H9 (cell line): Measurements from ENCODE around the gene POU2F1. TPM values are rescaled to one million over a fixed set of nuclear protein-coding genes. Genes with fewer than 3 reads are reported as not detected.

Source experiments
- DNase-seq: peaks from one replicate; pipeline ENCODE4 v3.0.0-alpha.2; 2017
- H2AFZ ChIP-seq: one replicate; pipeline ENCODE4 v1.6.1; 2013; ENCODE audit warnings: mild to moderate bottlenecking, low read length, control low read depth, moderate library complexity
- H2AK5ac ChIP-seq: 2 replicates; pipeline ENCODE4 v1.6.1; 2013; ENCODE audit warnings: low read length, control low read depth, mixed read lengths; ENCODE audit not compliant: insufficient read length
- H2BK120ac ChIP-seq: one replicate; pipeline ENCODE4 v1.6.1; 2013; ENCODE audit warnings: low read depth, mild to moderate bottlenecking, low read length, control low read depth, inconsistent platforms; ENCODE audit not compliant: poor library complexity, severe bottlenecking
- H2BK12ac ChIP-seq: 2 replicates; pipeline ENCODE4 v1.6.1; 2013; ENCODE audit warnings: low read length, control low read depth, mixed read lengths, low read depth; ENCODE audit not compliant: insufficient read length
- H2BK15ac ChIP-seq: 2 replicates; pipeline ENCODE4 v1.6.1; 2013; ENCODE audit warnings: low read depth, low read length, control low read depth
- H2BK20ac ChIP-seq: one replicate; pipeline ENCODE4 v1.6.1; 2013; ENCODE audit warnings: low read depth, mild to moderate bottlenecking, low read length, control low read depth, inconsistent platforms; ENCODE audit not compliant: poor library complexity, severe bottlenecking
- H2BK5ac ChIP-seq: 2 replicates; pipeline ENCODE4 v1.6.1; 2013; ENCODE audit warnings: low read length, control low read depth, mixed read lengths; ENCODE audit not compliant: insufficient read length
- H3K14ac ChIP-seq: 2 replicates; pipeline ENCODE4 v1.6.1; 2013; ENCODE audit warnings: low read length, control low read depth; ENCODE audit not compliant: insufficient read depth
- H3K18ac ChIP-seq: 2 replicates; pipeline ENCODE4 v1.6.1; 2013; ENCODE audit warnings: low read depth, mild to moderate bottlenecking, mixed read lengths, low read length, control low read depth; ENCODE audit not compliant: insufficient read length
- H3K23ac ChIP-seq: 2 replicates; pipeline ENCODE4 v1.6.1; 2013; ENCODE audit warnings: low read length, control low read depth, mixed read lengths, low read depth; ENCODE audit not compliant: insufficient read length
- H3K23me2 ChIP-seq: 2 replicates; pipeline ENCODE4 v1.6.1; 2013; ENCODE audit warnings: low read depth, mild to moderate bottlenecking, mixed read lengths, low read length, control low read depth; ENCODE audit not compliant: insufficient read length, poor library complexity, severe bottlenecking
- H3K27ac ChIP-seq: 2 replicates; pipeline ENCODE4 v1.5.1; 2013; ENCODE audit warnings: low read length, control low read depth, mixed read lengths, low read depth; ENCODE audit not compliant: insufficient read length
- H3K27me3 ChIP-seq: 2 replicates; pipeline ENCODE4 v1.6.1; 2013; ENCODE audit warnings: low read length, control low read depth, inconsistent platforms; ENCODE audit not compliant: insufficient read depth
- H3K4ac ChIP-seq: 2 replicates; pipeline ENCODE4 v1.6.1; 2013; ENCODE audit warnings: low read depth, mild to moderate bottlenecking, control low read depth, inconsistent platforms, low read length, moderate library complexity
- H3K4me1 ChIP-seq: 2 replicates; pipeline ENCODE4 v1.6.1; 2013; ENCODE audit warnings: low read length, control low read depth, inconsistent platforms; ENCODE audit not compliant: insufficient read depth
- H3K4me2 ChIP-seq: 2 replicates; pipeline ENCODE4 v1.6.1; 2013; ENCODE audit warnings: low read length, control low read depth, mixed read lengths; ENCODE audit not compliant: insufficient read length, insufficient read depth
- H3K56ac ChIP-seq: 2 replicates; pipeline ENCODE4 v1.6.1; 2013; ENCODE audit warnings: low read depth, mild to moderate bottlenecking, mixed read lengths, low read length, control low read depth; ENCODE audit not compliant: insufficient read length
- H3K79me1 ChIP-seq: 2 replicates; pipeline ENCODE4 v1.6.1; 2013; ENCODE audit warnings: low read depth, mild to moderate bottlenecking, moderate library complexity, low read length, control low read depth, inconsistent platforms; ENCODE audit not compliant: insufficient read depth, poor library complexity, severe bottlenecking
- H3K79me2 ChIP-seq: 2 replicates; pipeline ENCODE4 v1.6.1; 2013; ENCODE audit warnings: low read length, control low read depth, inconsistent platforms; ENCODE audit not compliant: insufficient read depth
- H3K9ac ChIP-seq: 2 replicates; pipeline ENCODE4 v1.6.1; 2013; ENCODE audit warnings: low read length, control low read depth, mixed read lengths; ENCODE audit not compliant: insufficient read length; ENCODE audit errors: extremely low read depth
- H3K9me3 ChIP-seq: one replicate; pipeline ENCODE4 v1.6.1; 2013; ENCODE audit warnings: low read depth, low read length, inconsistent platforms; ENCODE audit not compliant: control insufficient read depth
- H3T11ph ChIP-seq: one replicate; pipeline ENCODE4 v1.6.1; 2013; ENCODE audit warnings: mild to moderate bottlenecking, low read length, control low read depth, inconsistent platforms
- H4K20me1 ChIP-seq: one replicate; pipeline ENCODE4 v1.6.1; 2013; ENCODE audit not compliant: control insufficient read depth, insufficient read length, insufficient read depth
- H4K5ac ChIP-seq: 2 replicates; pipeline ENCODE4 v1.6.1; 2013; ENCODE audit warnings: low read depth, mild to moderate bottlenecking, mixed read lengths, low read length, control low read depth; ENCODE audit not compliant: insufficient read length
- H4K8ac ChIP-seq: replicated peaks from 2 replicates; pipeline ENCODE4 v1.6.1; 2013; ENCODE audit warnings: low read length, control low read depth, mixed read lengths, low read depth; ENCODE audit not compliant: insufficient read length
- H4K91ac ChIP-seq: 2 replicates; pipeline ENCODE4 v1.6.1; 2013; ENCODE audit warnings: low read depth, mild to moderate bottlenecking, moderate library complexity, mixed read lengths, low read length, control low read depth; ENCODE audit not compliant: insufficient read length
- H3K27ac Mint-ChIP-seq, 3 experiments: 2 replicates in 2 of 3; 3 replicates in 1 of 3; pipeline ENCODE4 v1.8.0; 2020 to 2021; ENCODE audit warnings: mixed read lengths in 3 of 3, mild to moderate bottlenecking in 1 of 3, moderate library complexity in 1 of 3
- H3K27me3 Mint-ChIP-seq: 2 replicates; pipeline ENCODE4 v1.8.0; 2021; ENCODE audit warnings: low read depth, mild to moderate bottlenecking, moderate library complexity, mixed read lengths
- H3K36me3 Mint-ChIP-seq, 3 experiments: 2 replicates in 2 of 3; 3 replicates in 1 of 3; pipeline ENCODE4 v1.8.0; 2020 to 2021; ENCODE audit warnings: low read depth in 3 of 3, mixed read lengths in 3 of 3; ENCODE audit not compliant: insufficient read depth in 1 of 3
- H3K4me1 Mint-ChIP-seq, 2 experiments: 2 replicates each; pipeline ENCODE4 v1.8.0; 2020; ENCODE audit warnings: mixed read lengths in 2 of 2
- H3K4me3 Mint-ChIP-seq, 2 experiments: 2 replicates in 1 of 2; 3 replicates in 1 of 2; pipeline ENCODE4 v1.8.0; 2020 to 2021; ENCODE audit warnings: mild to moderate bottlenecking in 2 of 2, mixed read lengths in 2 of 2, moderate library complexity in 1 of 2
- H3K9me3 Mint-ChIP-seq, 2 experiments: 2 replicates in 1 of 2; 3 replicates in 1 of 2; pipeline ENCODE4 v1.8.0; 2020; ENCODE audit warnings: mild to moderate bottlenecking in 2 of 2, mixed read lengths in 2 of 2, moderate library complexity in 1 of 2
- CTCF ChIP-seq: fragments of 200-600 bp; sonication (generic); conservative IDR thresholded peaks from 3 replicates; pipeline ENCODE4 v1.8.0; 2021; ENCODE audit warnings: antibody characterized with exemption, mild to moderate bottlenecking
- WGBS: extraction: QIAGEN DNeasy Blood & Tissue Kit; methylation state at CpG from one replicate; pipeline ENCODE4 v1.1.7; 2013; ENCODE audit warnings: missing lambda C conversion rate, low lambda C conversion rate, mixed read lengths; ENCODE audit not compliant: insufficient read length; ENCODE audit errors: extremely low coverage; 5-methylcytosine and 5-hydroxymethylcytosine counted together
- total RNA-seq: library from RNA; stranded (reverse); gene quantifications from 2 replicates; pipeline ENCODE4 v1.2.1, GENCODE V29; 2021

POU2F1 gene
- total RNA-seq, 1 experiment from 2014 or later: 62.5 TPM

DNA sequence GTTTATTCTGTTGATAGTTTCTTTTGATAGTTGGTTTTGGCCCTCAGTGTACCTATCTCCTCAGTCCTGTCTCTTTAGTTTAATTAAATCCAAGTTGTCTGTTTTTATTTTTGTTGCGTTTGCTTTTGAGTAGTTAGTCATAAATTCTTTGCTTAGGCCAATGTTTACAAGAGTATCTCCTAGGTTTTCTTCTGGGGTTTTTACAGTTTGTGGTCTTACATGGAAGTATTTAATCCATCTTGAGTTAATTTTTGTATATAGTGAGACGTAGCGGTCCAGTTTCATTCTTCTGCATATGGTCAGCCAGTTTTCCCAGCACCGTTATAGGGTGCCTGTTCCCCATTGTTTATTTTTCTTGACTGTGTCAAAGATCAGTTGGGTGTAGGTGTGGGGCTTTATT lies 139.4 kb downstream of the POU2F1 start:
- Histone ChIP-seq H3K23me2 (no peaks in the 10 kb centered on the region), H3K4me2 (no peak overlapping the region), H2BK15ac (no peak overlapping the region), H2BK5ac (no peak overlapping the region), H2BK20ac (no peak overlapping the region), H4K91ac (no peak overlapping the region), H4K8ac (no peak overlapping the region), H3K14ac (no peak overlapping the region), H3K9ac (no peak overlapping the region), H3K9me3 (no peaks in the 10 kb centered on the region), H3K18ac (no peak overlapping the region), H3K79me2 (peaks cover 6% of the 10 kb centered on the region; the same call in 1 of the 2 replicates), H3K23ac (no peak overlapping the region), H2BK120ac (no peak overlapping the region), H3K27ac (no peak overlapping the region), H4K20me1 (no peaks in the 10 kb centered on the region), H3K27me3 (no peaks in the 10 kb centered on the region), H3K4ac (no peak overlapping the region), H2BK12ac (no peak overlapping the region), H3K56ac (no peak overlapping the region), H2AFZ (no peak overlapping the region), H4K5ac (no peak overlapping the region), H3T11ph (no peak overlapping the region), H2AK5ac (no peak overlapping the region), H3K79me1 (peaks cover 4% of the 10 kb centered on the region), H3K4me1 (no peaks in the 10 kb centered on the region)
- Mint-ChIP-seq H3K4me3 (no peak overlapping the region), H3K36me3 (peaks cover 0 to 2% (median 0%) of the 10 kb centered on the region in 3 experiments; a peak in 3 of 7 replicates), H3K9me3 (no peaks in the 10 kb centered on the region), H3K4me1 (peaks cover 22 to 28% of the 10 kb centered on the region in 2 experiments), H3K27ac (peak overlapping the region in 2 of 3 experiments; percentile 53 to 69; a peak in 3 of 7 replicates), H3K27me3 (no peaks in the 10 kb centered on the region)
- no peak for TF ChIP-seq CTCF
- DNase-seq: no peak
- no CpG with 5 or more reads among the region's 4 CpGs for WGBS
